RKO (cell line): ENCODE data around the gene RANBP17.
A peak's percentile ranks its signal among the peaks of the same experiment; 100 is the strongest.
"Not testable (repeated sequence)": the region's sequence is repeated elsewhere in the genome, so short reads cannot be mapped to it uniquely, and the experiment has no call there.

ENCODE experiments used
- DNase-seq: peaks from one replicate; pipeline ENCODE4 v3.0.0-alpha.2; 2016; ENCODE audit warnings: low spot score

Gene RANBP17

DNA sequence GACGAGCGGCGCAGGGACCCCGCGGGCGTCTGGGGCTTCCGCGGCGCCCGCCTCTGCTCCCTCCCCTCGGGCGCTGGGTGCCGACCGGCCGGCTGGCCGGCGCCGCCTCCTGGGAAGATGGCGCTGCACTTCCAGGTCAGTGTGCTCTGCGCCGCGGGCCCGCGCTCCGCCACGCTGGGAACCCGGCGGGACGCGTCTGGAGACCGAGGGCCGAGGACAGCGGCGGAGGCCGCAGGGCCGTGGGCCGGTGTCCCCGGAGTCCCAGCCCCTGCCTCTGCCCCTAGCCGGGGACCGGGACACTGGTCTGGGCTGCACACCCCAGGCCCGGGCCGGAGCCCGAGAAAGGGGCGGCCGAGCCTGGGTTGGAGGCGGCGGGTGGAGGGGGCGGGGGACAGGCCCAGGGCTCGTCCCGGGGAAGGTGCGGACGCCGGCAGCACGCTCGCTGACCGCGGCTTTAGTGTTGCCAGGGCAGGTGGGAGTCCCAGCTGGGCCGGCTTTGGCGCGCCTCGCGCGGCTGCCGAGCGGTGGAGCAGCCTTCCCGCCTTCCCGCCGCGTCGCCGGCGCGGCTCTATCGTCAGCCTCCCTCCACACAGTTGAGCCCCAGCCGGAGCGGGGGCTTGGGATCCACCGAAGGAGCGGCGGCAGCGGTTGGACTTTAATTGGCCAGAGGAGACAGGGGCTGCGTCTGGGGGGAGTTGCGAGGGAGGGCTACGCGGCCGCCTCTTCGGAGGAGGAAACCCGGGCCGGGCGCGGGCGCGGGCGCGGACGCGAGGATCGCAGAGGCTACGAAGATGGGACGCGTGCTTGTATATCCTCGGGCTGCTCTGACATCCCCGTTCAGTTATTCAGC lies at the start of gene RANBP17:
RANBP17 (plus strand) TSS at position 102 of the 850 bp plus-strand sequence.
- DNase-seq: peak; percentile 71

DNA sequence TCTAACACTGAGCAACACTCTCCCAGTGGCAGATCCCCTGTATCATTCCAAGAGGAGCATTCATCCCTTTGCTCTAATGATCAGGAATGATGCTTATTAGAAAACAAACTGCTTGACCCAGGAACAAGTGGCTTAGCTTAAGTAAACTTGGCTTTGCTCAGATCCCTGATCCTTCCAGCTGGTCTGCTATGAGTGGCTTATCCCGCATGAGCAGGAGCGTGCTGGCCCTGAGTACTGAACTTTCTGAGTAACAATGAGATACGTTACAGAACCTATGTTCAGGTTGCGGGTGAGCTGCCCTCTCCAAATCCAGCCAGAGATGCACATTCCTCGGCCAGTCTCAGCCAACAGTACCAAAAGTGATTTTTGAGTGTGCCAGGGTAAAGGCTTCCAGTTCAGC lies 48.6 kb upstream of the RANBP17 start:
- DNase-seq: no peak

- DNase-seq: no peak
Measured at GRCh38 chr5:170817195-170817594, 44.6 kb upstream of the RANBP17 start.

- DNase-seq: no peak
Measured at GRCh38 chr5:170818232-170818631, 43.6 kb upstream of the RANBP17 start.

- no peak for DNase-seq
Measured at GRCh38 chr5:170819824-170820223, 42.0 kb upstream of the RANBP17 start.

- DNase-seq: no peak
Measured at GRCh38 chr5:170821257-170821800, 40.5 kb upstream of the RANBP17 start.

GRCh38 chr5:170826117-170826516 lies 35.7 kb upstream of the RANBP17 start:
- no peak for DNase-seq

DNA sequence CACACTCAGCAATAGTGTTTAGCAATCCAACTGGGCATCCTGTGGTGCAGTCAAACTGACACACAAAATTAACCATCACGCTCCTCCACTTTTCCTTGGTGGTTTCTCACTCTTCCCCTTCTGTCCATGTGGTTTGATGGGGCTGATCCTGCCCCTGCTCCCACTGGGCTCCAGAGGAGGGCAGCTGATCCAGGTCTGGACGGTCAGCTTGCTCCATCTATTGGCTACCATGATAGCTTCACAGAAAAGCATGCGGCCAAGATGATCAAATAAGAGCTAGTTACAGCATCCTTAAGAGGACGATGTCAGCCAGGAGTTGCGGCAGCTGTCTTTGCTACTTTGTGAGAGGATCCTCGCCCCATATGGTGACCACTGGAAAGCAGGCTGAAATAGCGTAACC lies 29.6 kb upstream of the RANBP17 start:
- DNase-seq: no peak

GRCh38 chr5:170833981-170834380 lies 27.8 kb upstream of the RANBP17 start:
- not testable (repeated sequence) for DNase-seq

- no peak for DNase-seq
Measured at GRCh38 chr5:170836226-170836625, 25.6 kb upstream of the RANBP17 start.

DNA sequence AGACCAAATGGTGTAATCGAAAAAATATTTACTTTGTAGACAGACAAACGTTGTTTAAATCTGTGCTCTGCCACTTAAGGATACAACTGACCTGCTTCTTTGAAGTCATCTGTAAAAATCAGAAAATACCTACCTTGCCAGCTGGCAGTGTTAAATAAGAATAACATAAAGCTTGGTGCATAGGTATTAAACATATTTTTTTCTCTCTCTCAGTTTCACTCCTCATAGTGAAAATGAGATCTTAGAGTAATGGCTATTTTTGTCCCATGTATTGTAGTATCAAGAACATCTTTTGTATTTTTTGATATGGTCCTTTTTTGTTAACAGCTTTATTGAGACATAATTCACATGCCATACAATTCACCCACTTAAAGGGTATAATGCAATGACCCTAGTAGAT lies 17.9 kb upstream of the RANBP17 start:
- DNase-seq: no peak

GRCh38 chr5:170844651-170845050 lies 17.2 kb upstream of the RANBP17 start:
- no peak for DNase-seq

DNA sequence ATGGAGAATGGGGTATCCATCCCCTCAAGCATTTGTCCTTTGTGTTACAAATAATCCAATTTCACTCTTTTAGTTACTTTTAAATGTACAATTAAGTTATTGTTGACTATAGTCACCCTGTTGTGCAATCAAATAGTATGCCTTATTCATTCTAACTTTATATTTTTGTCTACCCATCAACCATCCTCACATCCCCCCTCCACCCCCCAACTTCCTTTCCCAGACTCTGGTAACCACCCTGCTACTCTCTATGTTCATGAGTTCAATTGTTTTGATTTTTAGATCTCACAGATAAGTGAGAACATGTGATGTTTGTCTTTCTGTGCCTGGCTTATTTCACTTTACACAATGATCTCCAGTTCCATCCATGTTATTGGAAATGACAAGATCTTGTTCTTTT lies 15.4 kb upstream of the RANBP17 start:
- DNase-seq: no peak

DNA sequence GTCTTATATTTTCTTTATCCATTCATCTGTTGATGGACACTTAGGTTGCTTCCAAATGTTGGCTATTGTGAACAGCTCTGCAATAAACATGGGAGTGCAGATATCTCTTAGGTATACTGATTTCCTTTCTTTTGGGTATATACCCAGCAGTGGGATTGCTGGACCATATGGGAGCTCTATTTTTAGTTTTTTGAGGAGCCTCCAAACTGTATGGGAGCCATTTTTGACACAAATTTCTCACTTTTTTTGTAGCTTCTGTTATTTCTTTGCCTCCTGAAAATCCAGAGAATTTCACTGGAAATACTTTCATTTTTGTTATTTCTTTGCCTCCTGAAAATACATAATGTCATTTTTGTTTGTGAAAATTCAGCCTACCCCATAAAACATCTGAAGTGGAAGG lies 15.0 kb upstream of the RANBP17 start:
- DNase-seq: no peak

DNA sequence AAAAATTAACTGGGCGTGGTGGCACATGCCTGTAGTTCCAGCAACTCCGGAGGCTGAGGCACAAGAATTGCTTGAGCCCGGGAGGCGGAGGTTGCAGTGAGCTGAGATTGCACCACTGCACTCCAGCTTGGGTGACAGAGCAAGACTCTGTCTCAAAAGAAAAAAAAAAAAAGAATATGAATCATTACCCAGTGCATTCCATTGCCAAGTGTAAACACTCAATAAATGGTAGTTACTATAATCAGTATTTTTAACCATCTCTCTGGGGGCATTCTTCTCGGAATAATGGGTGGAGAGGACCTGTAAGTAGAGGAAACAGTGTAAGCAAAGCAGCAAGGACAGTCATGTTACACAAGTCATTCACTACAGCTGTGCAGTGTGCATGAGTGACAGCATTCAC lies 13.8 kb upstream of the RANBP17 start:
- no peak for DNase-seq

DNA sequence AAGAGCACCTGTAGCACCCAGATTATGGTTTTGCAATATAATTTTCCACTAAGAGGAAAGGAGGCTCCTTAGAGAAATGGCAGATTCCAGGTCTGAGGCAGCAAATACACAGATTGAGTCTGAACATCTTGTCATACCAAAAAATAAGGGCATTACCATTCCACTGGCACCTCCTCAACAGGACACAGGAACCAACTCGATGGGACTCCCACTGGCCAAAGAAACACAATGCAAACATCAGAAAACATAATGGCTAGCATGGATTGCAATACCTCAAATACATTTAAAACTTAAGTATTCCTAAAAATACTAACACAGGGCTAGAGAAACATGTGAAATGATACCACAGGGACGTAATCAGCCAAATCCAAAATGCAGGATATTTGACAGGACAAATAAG lies 12.4 kb upstream of the RANBP17 start:
- peak; percentile 28 for DNase-seq

- no peak for DNase-seq
Measured at GRCh38 chr5:170854566-170854965, 7.3 kb upstream of the RANBP17 start.

DNA sequence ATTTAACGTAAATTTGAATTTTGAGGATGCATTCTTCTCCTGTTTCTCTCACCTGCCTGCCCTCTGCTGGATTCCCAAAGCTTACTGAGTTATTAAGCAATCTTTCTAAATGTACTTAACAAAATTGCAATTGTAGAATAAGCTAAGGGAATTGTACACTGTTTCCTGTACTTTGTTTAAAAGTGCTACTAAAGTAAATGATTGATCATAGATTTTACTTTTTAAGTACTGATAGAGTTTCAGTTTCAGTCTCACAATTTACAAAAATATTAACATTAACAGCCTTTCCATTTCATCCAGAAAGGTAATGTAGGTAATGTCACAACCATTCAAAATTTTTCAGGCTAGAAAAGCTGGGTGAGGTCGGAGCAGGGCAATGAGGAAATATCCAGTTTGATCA lies 4.8 kb upstream of the RANBP17 start:
- no peak for DNase-seq

GRCh38 chr5:170860415-170860814 lies 1.4 kb upstream of the RANBP17 start:
- DNase-seq: no peak

DNA sequence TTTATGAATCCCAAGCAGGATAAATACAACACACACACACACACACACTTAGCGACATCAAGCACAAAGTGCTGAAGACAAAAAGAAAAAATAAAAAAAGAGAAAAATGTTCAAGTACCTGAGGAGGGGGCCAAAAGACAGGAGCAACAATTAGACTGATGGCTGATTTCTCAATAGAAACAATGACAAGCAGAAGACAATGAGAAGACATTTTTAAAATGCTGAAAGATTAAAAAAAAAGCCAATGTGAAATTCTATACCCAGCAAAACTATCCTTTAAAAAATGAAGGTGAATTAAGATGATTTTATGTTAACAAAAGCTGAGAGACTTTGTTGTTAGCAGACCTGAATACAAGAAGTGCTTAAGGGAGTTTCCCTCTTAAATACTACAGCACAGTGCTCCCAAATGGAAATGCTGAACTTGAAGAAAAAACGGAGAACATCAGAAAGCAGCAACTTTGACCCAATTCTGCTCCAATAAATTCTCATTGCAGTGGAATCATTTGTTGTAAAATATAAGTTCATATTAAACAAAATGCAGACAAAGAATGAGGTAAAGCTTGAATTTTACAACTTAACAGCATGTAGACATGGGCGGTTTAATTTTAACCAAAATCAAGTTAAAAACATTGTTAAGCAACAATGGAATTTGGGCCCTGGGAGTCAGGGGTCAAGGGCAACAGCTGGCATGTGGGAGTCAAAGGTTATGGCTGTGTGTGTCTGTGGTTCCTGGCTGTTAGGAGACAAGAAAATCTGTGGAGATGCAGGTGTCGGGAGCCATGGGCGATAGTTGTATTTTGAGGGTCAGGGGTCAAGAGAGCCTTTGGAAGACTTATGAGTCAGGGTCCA lies 776 bp upstream of the RANBP17 start:
- no peak for DNase-seq

DNA sequence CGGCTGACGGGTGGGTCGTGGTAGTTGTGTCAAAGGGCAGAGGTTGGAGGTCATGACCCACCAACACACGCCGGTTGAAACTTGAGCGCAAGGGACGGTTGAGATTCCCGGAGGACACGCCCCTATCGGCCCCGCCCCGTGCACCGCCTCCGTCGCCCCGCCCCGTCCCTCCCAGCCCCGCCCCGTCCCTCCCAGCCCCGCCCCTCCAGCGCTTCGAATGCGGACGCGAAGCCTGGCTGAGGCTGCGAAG lies 226 bp upstream of the RANBP17 start:
- no peak for DNase-seq

- no peak for DNase-seq
Measured at GRCh38 chr5:170863646-170864045, 1.8 kb downstream of the RANBP17 start.

- DNase-seq: no peak
Measured at GRCh38 chr5:170865622-170866021, 3.8 kb downstream of the RANBP17 start.
